HEK293 (cell line): Measurements from ENCODE around the gene GNG12.

Source experiments
- RBAK ChIP-seq: fragments of 450-650 bp; formaldehyde crosslinking; IDR thresholded peaks from 2 replicates; pipeline ENCODE4 v1.5.1; 2016; ENCODE audit warnings: missing biosample characterization, missing genetic modification characterization
- ZBTB8A ChIP-seq: fragments of 450-650 bp; formaldehyde crosslinking; IDR thresholded peaks from 2 replicates; pipeline ENCODE4 v1.5.1; 2016; ENCODE audit warnings: missing biosample characterization, missing genetic modification characterization
- ZNF514 ChIP-seq: fragments of 450-650 bp; formaldehyde crosslinking; IDR thresholded peaks from 2 replicates; pipeline ENCODE4 v1.5.1; 2016; ENCODE audit warnings: missing biosample characterization, missing genetic modification characterization
- ZNF596 ChIP-seq: fragments of 450-650 bp; IDR thresholded peaks from 2 replicates; pipeline ENCODE4 v1.5.0; 2018; ENCODE audit warnings: missing biosample characterization, mild to moderate bottlenecking, missing genetic modification characterization, moderate library complexity
- ZNF624 ChIP-seq: fragments of 450-650 bp; formaldehyde crosslinking; IDR thresholded peaks from 2 replicates; pipeline ENCODE4 v1.5.1; 2017; ENCODE audit warnings: missing biosample characterization, missing genetic modification characterization
- TF ChIP-seq, protein P1 (sequence below): fragments of 450-650 bp; formaldehyde crosslinking; IDR thresholded peaks from 2 replicates; pipeline ENCODE4 v1.5.1; 2016; ENCODE audit warnings: missing biosample characterization, missing genetic modification characterization
- TF ChIP-seq, protein P2 (sequence below): fragments of 450-650 bp; formaldehyde crosslinking; IDR thresholded peaks from 2 replicates; pipeline ENCODE4 v1.5.1; 2016; ENCODE audit warnings: missing biosample characterization, missing genetic modification characterization
- TF ChIP-seq, protein P3 (sequence below): fragments of 450-650 bp; formaldehyde crosslinking; IDR thresholded peaks from 2 replicates; pipeline ENCODE4 v1.5.1; 2016; ENCODE audit warnings: missing biosample characterization, missing genetic modification characterization, borderline replicate concordance
- TF ChIP-seq, protein P4 (sequence below): fragments of 450-650 bp; IDR thresholded peaks from 2 replicates; pipeline ENCODE4 v1.5.1; 2018; ENCODE audit warnings: missing biosample characterization, mild to moderate bottlenecking, missing genetic modification characterization
- TF ChIP-seq, protein P5 (sequence below): fragments of 450-650 bp; formaldehyde crosslinking; IDR thresholded peaks from 2 replicates; pipeline ENCODE4 v1.5.1; 2016; ENCODE audit warnings: missing biosample characterization, missing genetic modification characterization

The GNG12 gene

DNA sequence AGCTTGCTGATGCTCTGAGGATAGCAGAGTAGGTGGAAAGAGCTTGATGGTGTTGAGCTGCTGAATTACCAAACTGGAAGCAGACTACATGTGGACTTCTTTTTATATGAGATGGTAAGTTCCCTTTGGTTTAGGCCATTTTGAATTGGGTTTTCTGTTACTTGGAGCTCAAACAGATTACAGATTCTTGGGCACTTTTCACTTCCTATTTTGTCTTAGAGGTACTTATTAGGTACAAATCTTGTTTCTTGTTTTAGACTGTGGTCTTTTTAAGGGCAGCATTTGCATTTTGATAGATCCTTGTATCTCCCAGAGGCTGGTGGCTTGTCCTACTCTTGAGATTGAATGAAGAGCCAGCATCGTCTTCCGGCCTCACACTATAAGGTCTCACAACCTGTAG, 78.1 kb downstream of the GNG12 start (continued):
- TF ChIP-seq, protein P1, sequence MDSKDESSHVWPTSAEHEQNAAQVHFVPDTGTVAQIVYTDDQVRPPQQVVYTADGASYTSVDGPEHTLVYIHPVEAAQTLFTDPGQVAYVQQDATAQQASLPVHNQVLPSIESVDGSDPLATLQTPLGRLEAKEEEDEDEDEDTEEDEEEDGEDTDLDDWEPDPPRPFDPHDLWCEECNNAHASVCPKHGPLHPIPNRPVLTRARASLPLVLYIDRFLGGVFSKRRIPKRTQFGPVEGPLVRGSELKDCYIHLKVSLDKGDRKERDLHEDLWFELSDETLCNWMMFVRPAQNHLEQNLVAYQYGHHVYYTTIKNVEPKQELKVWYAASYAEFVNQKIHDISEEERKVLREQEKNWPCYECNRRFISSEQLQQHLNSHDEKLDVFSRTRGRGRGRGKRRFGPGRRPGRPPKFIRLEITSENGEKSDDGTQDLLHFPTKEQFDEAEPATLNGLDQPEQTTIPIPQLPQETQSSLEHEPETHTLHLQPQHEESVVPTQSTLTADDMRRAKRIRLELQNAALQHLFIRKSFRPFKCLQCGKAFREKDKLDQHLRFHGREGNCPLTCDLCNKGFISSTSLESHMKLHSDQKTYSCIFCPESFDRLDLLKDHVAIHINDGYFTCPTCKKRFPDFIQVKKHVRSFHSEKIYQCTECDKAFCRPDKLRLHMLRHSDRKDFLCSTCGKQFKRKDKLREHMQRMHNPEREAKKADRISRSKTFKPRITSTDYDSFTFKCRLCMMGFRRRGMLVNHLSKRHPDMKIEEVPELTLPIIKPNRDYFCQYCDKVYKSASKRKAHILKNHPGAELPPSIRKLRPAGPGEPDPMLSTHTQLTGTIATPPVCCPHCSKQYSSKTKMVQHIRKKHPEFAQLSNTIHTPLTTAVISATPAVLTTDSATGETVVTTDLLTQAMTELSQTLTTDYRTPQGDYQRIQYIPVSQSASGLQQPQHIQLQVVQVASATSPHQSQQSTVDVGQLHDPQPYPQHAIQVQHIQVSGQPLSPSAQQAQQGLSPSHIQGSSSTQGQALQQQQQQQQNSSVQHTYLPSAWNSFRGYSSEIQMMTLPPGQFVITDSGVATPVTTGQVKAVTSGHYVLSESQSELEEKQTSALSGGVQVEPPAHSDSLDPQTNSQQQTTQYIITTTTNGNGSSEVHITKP (tag by site-specific recombination), result no peak
- TF ChIP-seq ZBTB8A (tag by site-specific recombination) (no peak), RBAK (tag by site-specific recombination) (no peak), ZNF624 (tag by site-specific recombination) (no peak), ZNF514 (tag by site-specific recombination) (no peak), ZNF596 (tag by site-specific recombination) (no peak)
- TF ChIP-seq, protein P2, sequence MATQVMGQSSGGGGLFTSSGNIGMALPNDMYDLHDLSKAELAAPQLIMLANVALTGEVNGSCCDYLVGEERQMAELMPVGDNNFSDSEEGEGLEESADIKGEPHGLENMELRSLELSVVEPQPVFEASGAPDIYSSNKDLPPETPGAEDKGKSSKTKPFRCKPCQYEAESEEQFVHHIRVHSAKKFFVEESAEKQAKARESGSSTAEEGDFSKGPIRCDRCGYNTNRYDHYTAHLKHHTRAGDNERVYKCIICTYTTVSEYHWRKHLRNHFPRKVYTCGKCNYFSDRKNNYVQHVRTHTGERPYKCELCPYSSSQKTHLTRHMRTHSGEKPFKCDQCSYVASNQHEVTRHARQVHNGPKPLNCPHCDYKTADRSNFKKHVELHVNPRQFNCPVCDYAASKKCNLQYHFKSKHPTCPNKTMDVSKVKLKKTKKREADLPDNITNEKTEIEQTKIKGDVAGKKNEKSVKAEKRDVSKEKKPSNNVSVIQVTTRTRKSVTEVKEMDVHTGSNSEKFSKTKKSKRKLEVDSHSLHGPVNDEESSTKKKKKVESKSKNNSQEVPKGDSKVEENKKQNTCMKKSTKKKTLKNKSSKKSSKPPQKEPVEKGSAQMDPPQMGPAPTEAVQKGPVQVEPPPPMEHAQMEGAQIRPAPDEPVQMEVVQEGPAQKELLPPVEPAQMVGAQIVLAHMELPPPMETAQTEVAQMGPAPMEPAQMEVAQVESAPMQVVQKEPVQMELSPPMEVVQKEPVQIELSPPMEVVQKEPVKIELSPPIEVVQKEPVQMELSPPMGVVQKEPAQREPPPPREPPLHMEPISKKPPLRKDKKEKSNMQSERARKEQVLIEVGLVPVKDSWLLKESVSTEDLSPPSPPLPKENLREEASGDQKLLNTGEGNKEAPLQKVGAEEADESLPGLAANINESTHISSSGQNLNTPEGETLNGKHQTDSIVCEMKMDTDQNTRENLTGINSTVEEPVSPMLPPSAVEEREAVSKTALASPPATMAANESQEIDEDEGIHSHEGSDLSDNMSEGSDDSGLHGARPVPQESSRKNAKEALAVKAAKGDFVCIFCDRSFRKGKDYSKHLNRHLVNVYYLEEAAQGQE (tag by site-specific recombination), result no peak
- TF ChIP-seq, protein P3, sequence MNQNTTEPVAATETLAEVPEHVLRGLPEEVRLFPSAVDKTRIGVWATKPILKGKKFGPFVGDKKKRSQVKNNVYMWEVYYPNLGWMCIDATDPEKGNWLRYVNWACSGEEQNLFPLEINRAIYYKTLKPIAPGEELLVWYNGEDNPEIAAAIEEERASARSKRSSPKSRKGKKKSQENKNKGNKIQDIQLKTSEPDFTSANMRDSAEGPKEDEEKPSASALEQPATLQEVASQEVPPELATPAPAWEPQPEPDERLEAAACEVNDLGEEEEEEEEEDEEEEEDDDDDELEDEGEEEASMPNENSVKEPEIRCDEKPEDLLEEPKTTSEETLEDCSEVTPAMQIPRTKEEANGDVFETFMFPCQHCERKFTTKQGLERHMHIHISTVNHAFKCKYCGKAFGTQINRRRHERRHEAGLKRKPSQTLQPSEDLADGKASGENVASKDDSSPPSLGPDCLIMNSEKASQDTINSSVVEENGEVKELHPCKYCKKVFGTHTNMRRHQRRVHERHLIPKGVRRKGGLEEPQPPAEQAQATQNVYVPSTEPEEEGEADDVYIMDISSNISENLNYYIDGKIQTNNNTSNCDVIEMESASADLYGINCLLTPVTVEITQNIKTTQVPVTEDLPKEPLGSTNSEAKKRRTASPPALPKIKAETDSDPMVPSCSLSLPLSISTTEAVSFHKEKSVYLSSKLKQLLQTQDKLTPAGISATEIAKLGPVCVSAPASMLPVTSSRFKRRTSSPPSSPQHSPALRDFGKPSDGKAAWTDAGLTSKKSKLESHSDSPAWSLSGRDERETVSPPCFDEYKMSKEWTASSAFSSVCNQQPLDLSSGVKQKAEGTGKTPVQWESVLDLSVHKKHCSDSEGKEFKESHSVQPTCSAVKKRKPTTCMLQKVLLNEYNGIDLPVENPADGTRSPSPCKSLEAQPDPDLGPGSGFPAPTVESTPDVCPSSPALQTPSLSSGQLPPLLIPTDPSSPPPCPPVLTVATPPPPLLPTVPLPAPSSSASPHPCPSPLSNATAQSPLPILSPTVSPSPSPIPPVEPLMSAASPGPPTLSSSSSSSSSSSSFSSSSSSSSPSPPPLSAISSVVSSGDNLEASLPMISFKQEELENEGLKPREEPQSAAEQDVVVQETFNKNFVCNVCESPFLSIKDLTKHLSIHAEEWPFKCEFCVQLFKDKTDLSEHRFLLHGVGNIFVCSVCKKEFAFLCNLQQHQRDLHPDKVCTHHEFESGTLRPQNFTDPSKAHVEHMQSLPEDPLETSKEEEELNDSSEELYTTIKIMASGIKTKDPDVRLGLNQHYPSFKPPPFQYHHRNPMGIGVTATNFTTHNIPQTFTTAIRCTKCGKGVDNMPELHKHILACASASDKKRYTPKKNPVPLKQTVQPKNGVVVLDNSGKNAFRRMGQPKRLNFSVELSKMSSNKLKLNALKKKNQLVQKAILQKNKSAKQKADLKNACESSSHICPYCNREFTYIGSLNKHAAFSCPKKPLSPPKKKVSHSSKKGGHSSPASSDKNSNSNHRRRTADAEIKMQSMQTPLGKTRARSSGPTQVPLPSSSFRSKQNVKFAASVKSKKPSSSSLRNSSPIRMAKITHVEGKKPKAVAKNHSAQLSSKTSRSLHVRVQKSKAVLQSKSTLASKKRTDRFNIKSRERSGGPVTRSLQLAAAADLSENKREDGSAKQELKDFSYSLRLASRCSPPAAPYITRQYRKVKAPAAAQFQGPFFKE, result no peak
- TF ChIP-seq, protein P4, sequence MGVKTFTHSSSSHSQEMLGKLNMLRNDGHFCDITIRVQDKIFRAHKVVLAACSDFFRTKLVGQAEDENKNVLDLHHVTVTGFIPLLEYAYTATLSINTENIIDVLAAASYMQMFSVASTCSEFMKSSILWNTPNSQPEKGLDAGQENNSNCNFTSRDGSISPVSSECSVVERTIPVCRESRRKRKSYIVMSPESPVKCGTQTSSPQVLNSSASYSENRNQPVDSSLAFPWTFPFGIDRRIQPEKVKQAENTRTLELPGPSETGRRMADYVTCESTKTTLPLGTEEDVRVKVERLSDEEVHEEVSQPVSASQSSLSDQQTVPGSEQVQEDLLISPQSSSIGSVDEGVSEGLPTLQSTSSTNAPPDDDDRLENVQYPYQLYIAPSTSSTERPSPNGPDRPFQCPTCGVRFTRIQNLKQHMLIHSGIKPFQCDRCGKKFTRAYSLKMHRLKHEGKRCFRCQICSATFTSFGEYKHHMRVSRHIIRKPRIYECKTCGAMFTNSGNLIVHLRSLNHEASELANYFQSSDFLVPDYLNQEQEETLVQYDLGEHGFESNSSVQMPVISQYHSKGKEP, result no peak
- TF ChIP-seq, protein P5, sequence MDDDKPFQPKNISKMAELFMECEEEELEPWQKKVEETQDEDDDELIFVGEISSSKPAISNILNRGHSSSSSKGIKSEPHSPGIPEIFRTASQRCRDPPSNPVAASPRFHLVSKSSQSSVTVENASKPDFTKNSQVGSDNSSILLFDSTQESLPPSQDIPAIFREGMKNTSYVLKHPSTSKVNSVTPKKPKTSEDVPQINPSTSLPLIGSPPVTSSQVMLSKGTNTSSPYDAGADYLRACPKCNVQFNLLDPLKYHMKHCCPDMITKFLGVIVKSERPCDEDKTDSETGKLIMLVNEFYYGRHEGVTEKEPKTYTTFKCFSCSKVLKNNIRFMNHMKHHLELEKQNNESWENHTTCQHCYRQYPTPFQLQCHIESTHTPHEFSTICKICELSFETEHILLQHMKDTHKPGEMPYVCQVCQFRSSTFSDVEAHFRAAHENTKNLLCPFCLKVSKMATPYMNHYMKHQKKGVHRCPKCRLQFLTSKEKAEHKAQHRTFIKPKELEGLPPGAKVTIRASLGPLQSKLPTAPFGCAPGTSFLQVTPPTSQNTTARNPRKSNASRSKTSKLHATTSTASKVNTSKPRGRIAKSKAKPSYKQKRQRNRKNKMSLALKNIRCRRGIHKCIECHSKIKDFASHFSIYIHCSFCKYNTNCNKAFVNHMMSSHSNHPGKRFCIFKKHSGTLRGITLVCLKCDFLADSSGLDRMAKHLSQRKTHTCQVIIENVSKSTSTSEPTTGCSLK (tag by site-specific recombination), result no peak
